Spleen (tissue), 7 donors: ENCODE measurements around the gene TBXAS1.

ENCODE experiments used
- POLR2A ChIP-seq, 3 donors: fragments of 450-650 bp; IDR thresholded peaks; one replicate each; pipeline ENCODE4 v1.5.1; 2017; ENCODE audit warnings: antibody characterized with exemption in 3 of 3, mild to moderate bottlenecking in 1 of 3
- TF ChIP-seq, protein P1 (sequence below), 11 experiments: fragments of 200-600 bp in 7 of 11; fragments of 450-650 bp in 4 of 11; sonication (generic) in 4 of 11; IDR thresholded peaks in 8 of 11; conservative IDR thresholded peaks in 3 of 11; 1 replicate in 7 of 11; 2 replicates in 4 of 11; pipeline versions ENCODE4 v1.4.0 to v1.8.0; 2016 to 2021; ENCODE audit warnings: antibody characterized with exemption in 11 of 11, inconsistent platforms in 4 of 11, mild to moderate bottlenecking in 1 of 11
- donor health status: DM: no; HTN: no; CAD: no; lungs with moderate emphysema.
- donor health status: DM: no; HTN: no; CAD: no.
- donor health status: DM: no; HTN: no; CAD: no.

DNA sequence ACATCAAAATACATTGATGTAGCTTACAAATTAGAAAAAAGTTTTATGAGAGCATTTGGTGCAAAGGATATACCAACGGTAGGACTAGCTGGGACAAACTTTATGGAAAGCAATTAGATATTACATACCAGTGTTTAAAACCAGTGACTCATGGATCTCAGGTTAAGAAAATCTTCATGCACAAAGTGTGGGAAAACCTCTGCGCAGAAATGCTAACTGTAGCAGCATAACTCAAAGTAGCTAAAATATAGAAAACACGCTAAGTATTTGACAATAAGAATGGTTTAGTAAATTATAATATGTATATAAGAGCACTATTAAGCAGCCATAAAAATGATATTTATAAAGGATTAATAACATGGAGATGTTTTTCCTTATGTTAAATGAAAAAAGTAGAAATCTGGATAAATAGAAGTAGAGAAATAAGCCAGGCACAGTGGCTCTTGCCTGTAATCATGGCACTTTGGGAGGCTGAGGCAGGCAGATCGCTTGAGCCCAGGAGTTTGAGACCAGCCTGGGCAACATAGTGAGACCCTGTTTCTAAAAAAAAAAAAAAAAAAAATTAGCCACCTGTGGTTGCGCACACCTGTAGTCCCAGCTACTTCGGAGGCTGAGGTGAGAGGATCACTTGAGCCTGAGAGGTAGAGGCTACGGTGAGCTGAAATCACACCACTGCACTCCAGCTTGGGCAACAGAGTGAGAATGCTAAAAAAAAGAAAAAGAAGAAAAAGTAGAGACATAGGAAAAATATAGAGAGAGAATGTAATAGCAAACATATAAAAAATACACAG lies 37.2 kb downstream of the TBXAS1 start:
- TF ChIP-seq, protein P1, sequence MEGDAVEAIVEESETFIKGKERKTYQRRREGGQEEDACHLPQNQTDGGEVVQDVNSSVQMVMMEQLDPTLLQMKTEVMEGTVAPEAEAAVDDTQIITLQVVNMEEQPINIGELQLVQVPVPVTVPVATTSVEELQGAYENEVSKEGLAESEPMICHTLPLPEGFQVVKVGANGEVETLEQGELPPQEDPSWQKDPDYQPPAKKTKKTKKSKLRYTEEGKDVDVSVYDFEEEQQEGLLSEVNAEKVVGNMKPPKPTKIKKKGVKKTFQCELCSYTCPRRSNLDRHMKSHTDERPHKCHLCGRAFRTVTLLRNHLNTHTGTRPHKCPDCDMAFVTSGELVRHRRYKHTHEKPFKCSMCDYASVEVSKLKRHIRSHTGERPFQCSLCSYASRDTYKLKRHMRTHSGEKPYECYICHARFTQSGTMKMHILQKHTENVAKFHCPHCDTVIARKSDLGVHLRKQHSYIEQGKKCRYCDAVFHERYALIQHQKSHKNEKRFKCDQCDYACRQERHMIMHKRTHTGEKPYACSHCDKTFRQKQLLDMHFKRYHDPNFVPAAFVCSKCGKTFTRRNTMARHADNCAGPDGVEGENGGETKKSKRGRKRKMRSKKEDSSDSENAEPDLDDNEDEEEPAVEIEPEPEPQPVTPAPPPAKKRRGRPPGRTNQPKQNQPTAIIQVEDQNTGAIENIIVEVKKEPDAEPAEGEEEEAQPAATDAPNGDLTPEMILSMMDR (IDR thresholded peaks at IDR 0.05 in 8 of 11, conservative IDR thresholded peaks at IDR 0.05 in 3 of 11): no peak
- no peak for TF ChIP-seq POLR2A (IDR thresholded peaks at IDR 0.05)
